WTC11 (cell line): ENCODE data around the gene SPTLC2. TPM values are rescaled to one million over a fixed set of nuclear protein-coding genes. Genes with fewer than 3 reads are reported as not detected.

Source experiments
- ATAC-seq: fragments of 200-7000 bp; cut with Tn5 transposase; 2 replicates; pipeline ENCODE4 v1.10.0; 2021; ENCODE audit warnings: mild to moderate bottlenecking, moderate library complexity
- CTCF ChIA-PET: fragments of 300-600 bp; sonication (Branson Sonifier 250); formaldehyde crosslinking; loops from one replicate; lab custom pipeline; 2021; ENCODE audit warnings: antibody characterized with exemption; lab: Charles Lee
- POLR2A ChIA-PET: fragments of 350-600 bp; sonication (Branson Sonifier 250); formaldehyde crosslinking; loops from one replicate; lab custom pipeline; 2021; ENCODE audit warnings: antibody characterized with exemption; lab: Charles Lee
- DNase-seq: peaks from one replicate; pipeline ENCODE4 v3.0.0; 2021; ENCODE audit warnings: low spot score
- H3K27ac Mint-ChIP-seq: 2 replicates; pipeline ENCODE4 v1.8.0; 2021; ENCODE audit warnings: mixed read lengths
- H3K27me3 Mint-ChIP-seq: 2 replicates; pipeline ENCODE4 v1.8.0; 2021; ENCODE audit warnings: low read depth, mild to moderate bottlenecking, moderate library complexity, mixed read lengths
- H3K36me3 Mint-ChIP-seq: 2 replicates; pipeline ENCODE4 v1.8.0; 2021; ENCODE audit warnings: mixed read lengths
- H3K4me1 Mint-ChIP-seq: 2 replicates; pipeline ENCODE4 v1.8.0; 2022; ENCODE audit warnings: mixed read lengths
- H3K4me3 Mint-ChIP-seq: 2 replicates; pipeline ENCODE4 v1.8.0; 2021; ENCODE audit warnings: mild to moderate bottlenecking, moderate library complexity, mixed read lengths
- H3K9me3 Mint-ChIP-seq: 2 replicates; pipeline ENCODE4 v1.8.0; 2021; ENCODE audit warnings: mixed read lengths
- ATF1 ChIP-seq: sonication (generic); formaldehyde crosslinking; IDR thresholded peaks from 2 replicates; pipeline ENCODE4 v1.8.1; 2023; ENCODE audit warnings: mild to moderate bottlenecking, moderate library complexity, missing genetic modification reagents
- ATF3 ChIP-seq: sonication (generic); formaldehyde crosslinking; conservative IDR thresholded peaks from 2 replicates; pipeline ENCODE4 v1.8.1; 2022; ENCODE audit warnings: mild to moderate bottlenecking, missing genetic modification reagents
- CBFB ChIP-seq: sonication (generic); formaldehyde crosslinking; IDR thresholded peaks from 2 replicates; pipeline ENCODE4 v1.8.1; 2022; ENCODE audit warnings: mild to moderate bottlenecking, low read depth, missing genetic modification reagents
- CREM ChIP-seq: sonication (generic); formaldehyde crosslinking; IDR thresholded peaks from 2 replicates; pipeline ENCODE4 v1.8.1; 2022; ENCODE audit warnings: mild to moderate bottlenecking, missing genetic modification reagents, moderate library complexity
- EMX1 ChIP-seq: fragments of 250-450 bp; sonication (Bioruptor Pico); IDR thresholded peaks from 2 replicates; pipeline ENCODE4 v1.8.0; 2021; ENCODE audit warnings: mild to moderate bottlenecking
- ESRRA ChIP-seq: sonication (generic); formaldehyde crosslinking; IDR thresholded peaks from 2 replicates; pipeline ENCODE4 v1.8.1; 2022; ENCODE audit warnings: mild to moderate bottlenecking, missing genetic modification reagents, borderline replicate concordance
- ETV6 ChIP-seq: sonication (generic); formaldehyde crosslinking; IDR thresholded peaks from 2 replicates; pipeline ENCODE4 v1.8.1; 2022; ENCODE audit warnings: mild to moderate bottlenecking, missing genetic modification reagents
- IRF1 ChIP-seq: sonication (generic); formaldehyde crosslinking; IDR thresholded peaks from 2 replicates; pipeline ENCODE4 v1.8.0; 2023; ENCODE audit warnings: missing genetic modification reagents
- JAZF1 ChIP-seq: fragments of 250-450 bp; sonication (Bioruptor Pico); IDR thresholded peaks from 2 replicates; pipeline ENCODE4 v1.9.0; 2021; ENCODE audit warnings: moderate library complexity, mild to moderate bottlenecking, inconsistent platforms
- MLX ChIP-seq: sonication (generic); formaldehyde crosslinking; IDR thresholded peaks from 2 replicates; pipeline ENCODE4 v1.8.1; 2023; ENCODE audit warnings: mild to moderate bottlenecking, missing genetic modification reagents, moderate library complexity
- NFE2L1 ChIP-seq: sonication (generic); formaldehyde crosslinking; IDR thresholded peaks from 2 replicates; pipeline ENCODE4 v1.8.1; 2023; ENCODE audit warnings: missing genetic modification reagents
- NR3C1 ChIP-seq: sonication (generic); formaldehyde crosslinking; conservative IDR thresholded peaks from 2 replicates; pipeline ENCODE4 v1.8.1; 2023; ENCODE audit warnings: low read depth, mild to moderate bottlenecking, missing genetic modification reagents
- PRDM15 ChIP-seq: sonication (generic); formaldehyde crosslinking; IDR thresholded peaks from 2 replicates; pipeline ENCODE4 v1.8.0; 2022; ENCODE audit warnings: missing genetic modification reagents
- SMAD3 ChIP-seq: sonication (generic); formaldehyde crosslinking; IDR thresholded peaks from 2 replicates; pipeline ENCODE4 v1.8.0; 2022; ENCODE audit warnings: missing genetic modification reagents, mild to moderate bottlenecking, borderline replicate concordance
- TEAD1 ChIP-seq: sonication (generic); formaldehyde crosslinking; IDR thresholded peaks from 2 replicates; pipeline ENCODE4 v1.8.0; 2022; ENCODE audit warnings: mild to moderate bottlenecking, missing genetic modification reagents
- ZNF138 ChIP-seq: sonication (generic); formaldehyde crosslinking; conservative IDR thresholded peaks from 2 replicates; pipeline ENCODE4 v1.8.1; 2022; ENCODE audit warnings: mild to moderate bottlenecking, moderate library complexity, missing genetic modification reagents
- total RNA-seq: library from RNA; stranded (reverse); gene quantifications from 3 replicates; pipeline ENCODE4 v1.2.3, GENCODE V29; 2021
- TF ChIP-seq, protein P1 (sequence below): sonication (generic); formaldehyde crosslinking; IDR thresholded peaks from 2 replicates; pipeline ENCODE4 v1.8.1; 2023; ENCODE audit warnings: mild to moderate bottlenecking, moderate library complexity, missing genetic modification reagents

The SPTLC2 gene
- total RNA-seq, 1 experiment from 2014 or later, result 40.1 TPM

- TF ChIP-seq, protein P1, sequence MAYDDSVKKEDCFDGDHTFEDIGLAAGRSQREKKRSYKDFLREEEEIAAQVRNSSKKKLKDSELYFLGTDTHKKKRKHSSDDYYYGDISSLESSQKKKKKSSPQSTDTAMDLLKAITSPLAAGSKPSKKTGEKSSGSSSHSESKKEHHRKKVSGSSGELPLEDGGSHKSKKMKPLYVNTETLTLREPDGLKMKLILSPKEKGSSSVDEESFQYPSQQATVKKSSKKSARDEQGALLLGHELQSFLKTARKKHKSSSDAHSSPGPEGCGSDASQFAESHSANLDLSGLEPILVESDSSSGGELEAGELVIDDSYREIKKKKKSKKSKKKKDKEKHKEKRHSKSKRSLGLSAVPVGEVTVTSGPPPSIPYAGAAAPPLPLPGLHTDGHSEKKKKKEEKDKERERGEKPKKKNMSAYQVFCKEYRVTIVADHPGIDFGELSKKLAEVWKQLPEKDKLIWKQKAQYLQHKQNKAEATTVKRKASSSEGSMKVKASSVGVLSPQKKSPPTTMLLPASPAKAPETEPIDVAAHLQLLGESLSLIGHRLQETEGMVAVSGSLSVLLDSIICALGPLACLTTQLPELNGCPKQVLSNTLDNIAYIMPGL (CRISPR knock-in tag), result no peak
- TF ChIP-seq MLX (CRISPR knock-in tag), result no peak
- no peak for TF ChIP-seq ETV6 (CRISPR knock-in tag)
- no peak for TF ChIP-seq NFE2L1 (CRISPR knock-in tag)
- no peak for TF ChIP-seq ATF1 (CRISPR knock-in tag)
- TF ChIP-seq PRDM15 (CRISPR knock-in tag), result no peak
- no peak for TF ChIP-seq TEAD1 (CRISPR knock-in tag)
- TF ChIP-seq ESRRA (CRISPR knock-in tag), result no peak
Measured at GRCh38 chr14:77625360-77625759, 8.9 kb upstream of the SPTLC2 start (continued).

DNA sequence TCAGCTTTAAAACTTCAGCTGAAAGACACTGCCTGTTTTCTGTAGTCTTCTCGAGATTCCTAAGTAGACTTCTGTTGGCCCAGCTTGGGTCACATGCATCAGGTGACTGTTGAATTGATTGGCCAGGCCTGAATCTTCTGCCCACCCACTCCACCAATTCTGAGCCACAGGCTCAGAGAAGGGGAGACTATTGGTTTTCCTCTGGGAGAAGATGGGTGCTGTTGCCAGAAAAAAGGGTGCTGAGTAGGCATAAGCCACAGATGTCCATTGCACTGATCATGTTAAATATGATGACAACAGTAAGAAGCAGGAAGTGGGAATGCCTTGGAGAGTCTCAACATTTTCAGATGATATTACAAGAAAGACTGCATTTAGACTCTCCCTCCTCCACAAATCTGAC, 6.8 kb upstream of the SPTLC2 start:
- Mint-ChIP-seq H3K27ac (no peak overlapping the region), H3K4me1 (peaks cover 1% of the 10 kb centered on the region), H3K27me3 (peaks cover 6% of the 10 kb centered on the region), H3K9me3 (peaks cover 10% of the 10 kb centered on the region), H3K4me3 (no peak overlapping the region), H3K36me3 (no peaks in the 10 kb centered on the region)
- CTCF ChIA-PET, result no interaction called here
- DNase-seq (no peak), ATAC-seq (no peak)
- POLR2A ChIA-PET, result no interaction called here
- no peak for TF ChIP-seq IRF1 (CRISPR knock-in tag)
- no peak for TF ChIP-seq EMX1
- no peak for TF ChIP-seq JAZF1 (CRISPR knock-in tag)
- TF ChIP-seq MLX (CRISPR knock-in tag), result no peak

GRCh38 chr14:77622366-77622961, 6.0 kb upstream of the SPTLC2 start:
- H3K27me3 Mint-ChIP-seq, result peaks cover 6% of the 10 kb centered on the region
- no peak for DNase-seq
- H3K36me3 Mint-ChIP-seq, result no peaks in the 10 kb centered on the region
- no peak for ATAC-seq
- H3K4me1 Mint-ChIP-seq, result peaks cover 8% of the 10 kb centered on the region
- H3K9me3 Mint-ChIP-seq, result peaks cover 8% of the 10 kb centered on the region
- H3K27ac Mint-ChIP-seq, result no peak overlapping the region
- H3K4me3 Mint-ChIP-seq, result no peak overlapping the region
- no peak for TF ChIP-seq ZNF138 (CRISPR knock-in tag)
- no peak for TF ChIP-seq NR3C1 (CRISPR knock-in tag)
- no peak for TF ChIP-seq SMAD3 (CRISPR knock-in tag)
- no peak for TF ChIP-seq CREM (CRISPR knock-in tag)
- no peak for TF ChIP-seq ATF3 (CRISPR knock-in tag)
- TF ChIP-seq ETV6 (CRISPR knock-in tag), result no peak
- TF ChIP-seq CBFB, result no peak
- CTCF ChIA-PET, result no interaction called here
- POLR2A ChIA-PET, result no interaction called here
